ENCODE data around the gene TNNC1. TPM values are rescaled to one million over a fixed set of nuclear protein-coding genes. Genes with fewer than 3 reads are reported as not detected.

The TNNC1 gene
- total and polyA plus RNA-seq, 2 of the 13 experiments (the other 11 are each of a cell fraction or from before 2014, with no cell fraction given), result 11.8 to 36.4 TPM

GRCh38 chr3:52444860-52445793 lies 8.7 kb downstream of the TNNC1 start, which contains the start of gene SEMA3G (continued):
- TF ChIP-seq HINFP (CRISPR knock-in tag; IDR thresholded peaks at IDR 0.05; ENCODE audit: low read depth) (no peak), ZNF740 (CRISPR knock-in tag; IDR thresholded peaks at IDR 0.05) (no peak), IRF1 (CRISPR knock-in tag; IDR thresholded peaks at IDR 0.05; ENCODE audit: low read depth) (no peak), PHF8 (CRISPR knock-in tag; IDR thresholded peaks at IDR 0.05) (peak; percentile 65), ZNF766 (CRISPR knock-in tag; IDR thresholded peaks at IDR 0.05; ENCODE audit: borderline replicate concordance) (no peak), ZNF30 (CRISPR knock-in tag; IDR thresholded peaks at IDR 0.05) (no peak), ZNF280D (CRISPR knock-in tag; IDR thresholded peaks at IDR 0.05) (no peak), NAIF1 (CRISPR knock-in tag; IDR thresholded peaks at IDR 0.05; ENCODE audit: borderline replicate concordance) (no peak), TRIM24 (CRISPR knock-in tag; IDR thresholded peaks at IDR 0.05) (no peak), CREBL2 (CRISPR knock-in tag; IDR thresholded peaks at IDR 0.05; ENCODE audit: borderline replicate concordance) (no peak), ZNF383 (CRISPR knock-in tag; IDR thresholded peaks at IDR 0.05; ENCODE audit: borderline replicate concordance) (no peak), PHF5A (CRISPR knock-in tag; IDR thresholded peaks at IDR 0.05; ENCODE audit: low read depth, unreplicated experiment) (no peak), MEIS1 (CRISPR knock-in tag; IDR thresholded peaks at IDR 0.05; ENCODE audit: borderline replicate concordance) (0 out of 2 replicates have a peak, but pooled peaks have one; percentile 35), ZNF781 (CRISPR knock-in tag; IDR thresholded peaks at IDR 0.05; ENCODE audit: borderline replicate concordance, not compliant biosample characterization) (no peak), NR2F1 (CRISPR knock-in tag; IDR thresholded peaks at IDR 0.05) (peak in 1 of 2 experiments; percentile 64; a peak in 2 of 4 replicates), SOX13 (IDR thresholded peaks at IDR 0.05) (no peak), SOX13 (CRISPR knock-in tag; conservative IDR thresholded peaks at IDR 0.05 in 1 of 2, IDR thresholded peaks at IDR 0.05 in 1 of 2) (peak in 1 of 2 experiments; percentile 61; a peak in 2 of 4 replicates), DRAP1 (CRISPR knock-in tag; IDR thresholded peaks at IDR 0.05) (peak; percentile 100), FOXM1 (CRISPR knock-in tag; IDR thresholded peaks at IDR 0.05) (no peak)

All from HepG2 (cell line).